K562 (cell line): ENCODE results near the gene C1QTNF3. TPM values are rescaled to one million over a fixed set of nuclear protein-coding genes. Genes with fewer than 3 reads are reported as not detected.

ENCODE experiments used
- ATAC-seq: fragments of 200-7000 bp; cut with Tn5 transposase; 3 replicates; pipeline ENCODE4 v1.9.1; 2020; ENCODE audit warnings: moderate library complexity
- BruUV-seq: library from RNA; stranded (reverse); fragments of 400-500 nt; replicated peaks from 2 replicates; lab custom pipeline; 2021; lab: Mats Ljungman, UMichigan
- CTCF ChIA-PET: fragments of 300-600 bp; formaldehyde crosslinking; extraction: SDS; loops from one replicate; lab custom pipeline; 2021; ENCODE audit warnings: low intra/inter-chr PET ratio; lab: Yijun Ruan, JAX
- POLR2A ChIA-PET: fragments of 300-600, 350-650 bp; sonication (Branson Sonifier 250); formaldehyde crosslinking; extraction: SDS; loops from one replicate; lab custom pipeline; 2021; ENCODE audit warnings: antibody characterized with exemption, inconsistent platforms; lab: Yijun Ruan, JAX
- DNase-seq, 4 experiments: peaks; one replicate each; pipeline versions ENCODE4 v3.0.0 to v3.0.0-alpha.2; 2011 to 2018; ENCODE audit warnings: low spot score in 3 of 4, mixed read lengths in 3 of 4; ENCODE audit errors: extremely low read depth in 1 of 4
- FAIRE-seq: peaks from 2 replicates; lab custom pipeline; 2011; peaks lifted over from hg19 to GRCh38; lab: Jason Lieb, UNC
- H2AFZ ChIP-seq: 2 replicates; pipeline ENCODE4 v1.6.0; 2011; ENCODE audit warnings: low read depth, low read length, control low read depth, inconsistent platforms
- H3K27ac ChIP-seq: fragments of 200-600 bp; 3 replicates; pipeline ENCODE4 v1.8.0; 2011; ENCODE audit warnings: low read depth, mild to moderate bottlenecking, control low read depth, inconsistent platforms, low read length, moderate library complexity, mixed read lengths; ENCODE audit errors: extremely low read depth
- H3K27me3 ChIP-seq, 2 experiments: fragments of 300-600 bp in 1 of 2; 2 replicates in 1 of 2; 3 replicates in 1 of 2; pipeline versions ENCODE4 v1.6.0 to v1.8.0; 2011; ENCODE audit warnings: inconsistent platforms in 2 of 2, low read length in 2 of 2, mild to moderate bottlenecking in 1 of 2, mixed read lengths in 1 of 2, moderate library complexity in 1 of 2; ENCODE audit not compliant: control insufficient read depth in 2 of 2, insufficient read depth in 2 of 2
- H3K36me3 ChIP-seq: fragments of 300-600 bp; 3 replicates; pipeline ENCODE4 v1.8.0; 2011; ENCODE audit warnings: mild to moderate bottlenecking, low read length, inconsistent platforms; ENCODE audit not compliant: control insufficient read depth, insufficient read depth
- H3K4me1 ChIP-seq, 2 experiments: fragments of 200-600 bp in 1 of 2; replicated peaks in 1 of 2; 2 replicates in 1 of 2; 3 replicates in 1 of 2; pipeline versions ENCODE4 v1.5.1 to v1.8.0; 2011; ENCODE audit warnings: inconsistent platforms in 2 of 2, low read length in 2 of 2, mild to moderate bottlenecking in 1 of 2, mixed read lengths in 1 of 2, moderate library complexity in 1 of 2; ENCODE audit not compliant: control insufficient read depth in 2 of 2, insufficient read depth in 2 of 2
- H3K4me2 ChIP-seq: 2 replicates; pipeline ENCODE4 v1.6.1; 2011; ENCODE audit warnings: low read length, control low read depth, inconsistent platforms, mixed read lengths; ENCODE audit not compliant: insufficient read depth
- H3K4me3 ChIP-seq: fragments of 200-600 bp; sonication (generic), shearing (Covaris generic); 2 replicates; pipeline ENCODE4 v1.5.1; 2016; ENCODE audit warnings: control low read depth, inconsistent platforms
- H3K79me2 ChIP-seq: fragments of 200-600 bp; 3 replicates; pipeline ENCODE4 v1.8.0; 2011; ENCODE audit warnings: low read length, inconsistent platforms; ENCODE audit not compliant: control insufficient read depth, insufficient read depth
- H3K9ac ChIP-seq, 2 experiments: 2 replicates each; pipeline versions ENCODE4 v1.6.0 to v1.6.1; 2011; ENCODE audit warnings: low read depth in 2 of 2, low read length in 2 of 2, control low read depth in 1 of 2, inconsistent platforms in 1 of 2, mild to moderate bottlenecking in 1 of 2, mixed read lengths in 1 of 2; ENCODE audit not compliant: insufficient read depth in 1 of 2
- H3K9me1 ChIP-seq: one replicate; pipeline ENCODE4 v1.6.0; 2011; ENCODE audit warnings: inconsistent platforms, mild to moderate bottlenecking, low read length, moderate library complexity; ENCODE audit not compliant: control insufficient read depth, insufficient read depth
- H3K9me3 ChIP-seq: replicated peaks from 2 replicates; pipeline ENCODE4 v1.5.1; 2011; ENCODE audit warnings: low read depth, low read length, inconsistent platforms; ENCODE audit not compliant: control insufficient read depth, insufficient read depth
- H4K20me1 ChIP-seq: replicated peaks from 2 replicates; pipeline ENCODE4 v1.6.1; 2011; ENCODE audit warnings: low read length, inconsistent platforms, mixed read lengths; ENCODE audit not compliant: control insufficient read depth, insufficient read depth
- BDP1 ChIP-seq: IDR thresholded peaks from 3 replicates; pipeline ENCODE4 v1.6.1; 2011; ENCODE audit not compliant: insufficient read length, insufficient read depth
- CBX5 ChIP-seq: IDR thresholded peaks from 2 replicates; pipeline ENCODE4 v1.6.1; 2014; ENCODE audit warnings: low read depth, borderline replicate concordance
- ILK ChIP-seq: fragments of 450-650 bp; IDR thresholded peaks from 2 replicates; pipeline ENCODE4 v1.6.1; 2016; ENCODE audit warnings: missing genetic modification characterization, low read depth, mild to moderate bottlenecking, missing compliant biosample characterization, moderate library complexity, borderline replicate concordance
- L3MBTL2 ChIP-seq: fragments of 450-650 bp; IDR thresholded peaks from 2 replicates; pipeline ENCODE4 v1.6.1; 2016; ENCODE audit warnings: mild to moderate bottlenecking, moderate library complexity
- MTA1 ChIP-seq: fragments of 450-650 bp; IDR thresholded peaks from 2 replicates; pipeline ENCODE4 v1.6.1; 2017; ENCODE audit warnings: borderline replicate concordance
- YY1 ChIP-seq, 3 experiments: IDR thresholded peaks; 2 replicates each; pipeline ENCODE4 v1.6.1; 2011; ENCODE audit warnings: low read length in 2 of 3, mild to moderate bottlenecking in 2 of 3, moderate library complexity in 2 of 3, borderline replicate concordance in 1 of 3, control low read depth in 1 of 3, low read depth in 1 of 3; ENCODE audit not compliant: insufficient read depth in 3 of 3, insufficient replicate concordance in 2 of 3, control insufficient read depth in 1 of 3, insufficient read length in 1 of 3; ENCODE audit errors: extremely low read depth in 1 of 3
- ZNF282 ChIP-seq: sonication (generic); formaldehyde crosslinking; IDR thresholded peaks from 2 replicates; pipeline ENCODE4 v1.8.1; 2023; ENCODE audit warnings: missing genetic modification reagents
- WGBS: fragments of 100-300 bp; shearing (Covaris generic); methylation state at CpG from one replicate; pipeline ENCODE4 v1.1.6; 2016; ENCODE audit warnings: low coverage, mixed read lengths; ENCODE audit not compliant: insufficient coverage; ENCODE audit errors: missing lambda C conversion rate; 5-methylcytosine and 5-hydroxymethylcytosine counted together
- in situ Hi-C: fragments of 300-500 bp; cut with MboI; formaldehyde crosslinking; loops from 4 replicates; pipeline ENCODE4 v1.15.0; 2018; ENCODE audit warnings: inconsistent platforms, mixed read lengths
- intact Hi-C: fragments of 100-400 bp; cut with micrococcal nuclease; formaldehyde crosslinking; loops from 2 replicates; pipeline ENCODE4 v1.14.2; 2022
- polyA plus RNA-seq, 8 experiments: library from polyadenylated mRNA; depleted of rRNA in 4 of 8; stranded (reverse) in 5 of 8; unstranded in 3 of 8; fragments of >200 nt; fragmentation: Nextera tagmentation in 2 of 8; fragmentation: Illumina TruSeq in 1 of 8; extraction: Ambion mirVana in 2 of 8; extraction: Trizol in 1 of 8; gene quantifications; 2 replicates each; pipeline versions ENCODE4 v1.2.1 to v1.2.3, GENCODE V29; 2011 to 2014; ENCODE audit warnings: inconsistent platforms in 1 of 8, missing spikeins in 1 of 8
- total RNA-seq, 7 experiments: library from RNA; depleted of rRNA in 6 of 7; stranded (reverse); fragments of >200 nt in 6 of 7; fragmentation: Illumina TruSeq in 2 of 7; extraction: Trizol in 2 of 7; gene quantifications; 2 replicates each; pipeline versions ENCODE4 v1.2.1 to v1.2.3, GENCODE V29; 2011 to 2021; ENCODE audit warnings: low replicate concordance in 1 of 7

The C1QTNF3 gene
- total and polyA plus RNA-seq, 9 of the 15 experiments (the other 6 are each of a cell fraction or from before 2014, with no cell fraction given), result 0.51 to 3.3 (median 2.0) TPM

DNA sequence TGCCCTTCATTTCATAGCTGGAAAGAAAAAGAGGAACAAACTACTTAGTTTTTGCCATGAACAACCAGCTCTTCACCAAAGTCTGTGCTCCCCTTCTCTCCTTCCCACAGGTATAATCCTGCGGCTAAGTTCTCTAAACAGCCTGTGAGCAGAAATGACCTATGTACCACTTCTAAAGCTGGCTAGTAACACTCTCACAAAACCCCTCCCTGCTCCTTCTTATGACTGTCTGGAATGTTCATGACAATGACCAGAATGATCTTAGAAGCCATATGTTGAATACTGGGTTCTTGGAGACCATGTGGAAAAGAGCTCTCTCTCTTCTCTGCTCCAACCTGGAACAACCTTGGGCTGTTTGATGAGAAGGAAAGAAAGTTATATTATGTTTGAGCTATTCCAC, 22.3 kb downstream of the C1QTNF3 start:
- ATAC-seq (no peak), DNase-seq (no peak), FAIRE-seq (no peak)
- no peak overlapping the region for H3K9ac ChIP-seq
- no peaks in the 10 kb centered on the region for H3K4me1 ChIP-seq
- ChIA-PET POLR2A (interaction anchor here (0.7 to 1.0 kb wide), 2 partner anchors 9 to 12 kb away, joined by 3 to 4 read pairs; no protein-coding TSS in a partner anchor), CTCF (no interaction called here)
- H3K9me3 ChIP-seq, result no peaks in the 10 kb centered on the region
- no peak overlapping the region for H2AFZ ChIP-seq
- H4K20me1 ChIP-seq, result no peaks in the 10 kb centered on the region
- in situ Hi-C loops, result no loop called here
- WGBS, result 44% methylated on average over 1 of the region's 1 CpG
- no peak overlapping the region for H3K4me3 ChIP-seq
- intact Hi-C loops, result no loop called here
- H3K4me2 ChIP-seq, result no peak overlapping the region
- BruUV-seq, result no TSS peak
- no peaks in the 10 kb centered on the region for H3K9me1 ChIP-seq
- no peak overlapping the region for H3K27ac ChIP-seq
- no peaks in the 10 kb centered on the region for H3K79me2 ChIP-seq
- TF ChIP-seq BDP1 (no peak), MTA1 (no peak), ILK (tag) (no peak), YY1 (IDR thresholded peaks at IDR 0.05; ENCODE audit: borderline replicate concordance in 1 of 3, control insufficient read depth in 1 of 3, extremely low read depth in 1 of 3, insufficient read depth in 3 of 3, insufficient read length in 1 of 3, insufficient replicate concordance in 2 of 3, low read depth in 1 of 3, low read length in 2 of 3) (no peak), ZNF282 (CRISPR knock-in tag) (no peak), CBX5 (no peak), L3MBTL2 (no peak)
- no peaks in the 10 kb centered on the region for H3K36me3 ChIP-seq
- H3K27me3 ChIP-seq, result no peaks in the 10 kb centered on the region
